HG03469 (cell line): ENCODE results near the gene TTC28.
"Not testable (repeated sequence)": the region's sequence is repeated elsewhere in the genome, so short reads cannot be mapped to it uniquely, and the experiment has no call there.

Source experiments
- ATAC-seq: cut with Tn5 transposase; IDR thresholded peaks from one replicate; pipeline ENCODE4 v1.9.1; 2021; ENCODE audit warnings: mild to moderate bottlenecking, moderate library complexity, moderate number of reproducible peaks; ENCODE audit not compliant: unreplicated experiment

TTC28 gene

DNA sequence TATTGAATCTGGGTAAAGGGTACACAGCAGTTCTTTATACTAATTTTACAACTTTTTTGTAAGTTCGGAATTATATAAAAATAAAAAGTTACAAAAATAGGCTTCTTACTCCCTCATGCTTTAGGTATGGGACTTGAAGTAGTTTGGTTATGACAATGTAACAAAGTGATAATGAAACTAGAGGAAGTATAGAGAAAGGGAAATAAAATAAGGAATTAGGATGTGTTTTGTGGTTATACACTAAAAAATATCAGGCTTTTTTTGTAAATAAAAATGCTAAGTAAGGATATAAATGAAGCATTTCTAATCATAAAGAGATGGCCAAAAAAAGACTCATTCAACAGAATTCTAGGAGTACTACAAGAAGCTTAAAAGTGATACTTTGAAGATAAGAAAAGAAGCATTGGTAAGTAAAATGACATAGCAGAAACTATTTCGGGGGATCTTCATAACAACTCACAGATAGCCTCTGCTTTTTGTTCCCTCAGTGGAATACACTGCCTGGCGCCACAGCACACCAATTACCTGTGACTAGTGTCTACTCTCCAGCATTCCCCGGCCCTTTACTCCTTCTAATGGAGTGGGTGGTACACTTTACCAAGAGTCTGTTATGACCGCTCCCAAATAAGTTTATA, 437.9 kb downstream of the TTC28 start:
- no peak for ATAC-seq

DNA sequence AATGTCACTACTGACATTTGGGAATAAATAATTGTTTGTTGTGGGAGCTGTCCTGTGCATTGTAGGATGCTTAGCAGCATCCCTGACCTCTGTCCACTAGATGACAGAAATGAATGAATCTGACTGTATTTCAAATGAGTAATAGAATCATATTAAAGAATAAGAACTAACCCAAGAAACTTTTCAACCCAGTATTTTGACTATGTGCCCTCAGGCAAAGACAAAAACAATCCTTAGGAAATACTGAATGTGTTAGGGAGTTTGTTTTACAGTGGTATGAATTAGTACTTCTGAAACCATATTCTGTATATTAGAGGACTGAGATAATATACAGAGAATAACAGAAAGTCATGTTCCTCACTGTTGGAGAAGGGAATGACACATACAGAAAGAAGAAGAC, 439.7 kb downstream of the TTC28 start:
- no peak for ATAC-seq

DNA sequence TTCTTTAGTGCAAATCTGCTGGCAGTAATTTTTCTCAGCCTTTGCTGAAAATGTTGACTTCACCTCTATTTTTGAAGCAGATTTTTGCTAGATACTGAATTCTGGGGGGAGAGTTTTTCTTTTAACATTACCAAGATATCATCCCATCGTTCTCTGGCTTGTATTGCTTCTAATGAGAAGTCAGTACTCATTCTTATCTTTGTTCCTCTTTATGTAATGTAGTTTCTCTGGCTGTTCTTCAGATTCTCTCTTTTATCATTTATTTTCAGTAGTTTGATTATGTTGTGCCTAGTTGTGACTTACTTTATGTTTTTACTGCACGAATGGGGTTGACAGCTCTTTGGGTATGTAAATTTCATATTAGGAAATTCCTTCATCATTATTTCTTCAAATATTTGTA, 441.9 kb downstream of the TTC28 start:
- ATAC-seq, result no peak

DNA sequence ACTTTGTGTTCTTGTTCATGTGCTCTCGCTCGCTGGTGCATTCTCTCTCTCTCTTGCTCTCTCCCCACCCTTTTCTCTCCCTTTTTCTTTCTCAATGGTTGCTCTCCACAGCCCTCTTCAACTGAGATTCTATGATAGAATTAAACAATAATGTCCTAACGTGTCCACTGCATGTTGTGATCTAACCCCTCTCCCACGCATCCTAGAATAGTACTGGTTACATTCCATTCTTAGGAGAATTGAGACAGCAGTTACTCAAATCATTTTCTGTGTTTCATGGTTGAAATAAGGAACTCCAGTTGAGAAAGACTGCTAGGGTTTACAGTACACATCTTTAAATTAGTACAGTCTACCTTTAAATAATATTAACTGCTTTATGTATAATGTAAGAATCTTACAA, 442.5 kb downstream of the TTC28 start:
- no peak for ATAC-seq

DNA sequence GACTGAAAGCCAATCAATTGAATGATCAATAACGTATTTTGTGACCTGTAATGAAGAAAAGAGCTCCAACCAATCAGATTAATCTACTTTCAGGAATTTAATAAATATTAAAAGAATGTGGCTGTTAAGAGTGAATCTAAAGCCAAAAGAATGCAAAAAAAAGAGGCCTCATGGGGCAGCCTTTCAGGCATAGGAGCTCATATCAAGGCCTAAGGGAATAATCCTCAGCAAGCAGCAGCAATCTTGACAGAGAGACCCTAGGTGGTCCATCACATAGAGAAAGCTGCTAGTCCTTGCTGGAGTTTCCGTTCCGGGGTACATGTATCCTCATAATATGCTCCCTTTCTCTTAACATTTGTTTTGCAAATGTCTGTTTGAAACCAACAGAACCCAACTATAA, 447.4 kb downstream of the TTC28 start:
- no peak for ATAC-seq

DNA sequence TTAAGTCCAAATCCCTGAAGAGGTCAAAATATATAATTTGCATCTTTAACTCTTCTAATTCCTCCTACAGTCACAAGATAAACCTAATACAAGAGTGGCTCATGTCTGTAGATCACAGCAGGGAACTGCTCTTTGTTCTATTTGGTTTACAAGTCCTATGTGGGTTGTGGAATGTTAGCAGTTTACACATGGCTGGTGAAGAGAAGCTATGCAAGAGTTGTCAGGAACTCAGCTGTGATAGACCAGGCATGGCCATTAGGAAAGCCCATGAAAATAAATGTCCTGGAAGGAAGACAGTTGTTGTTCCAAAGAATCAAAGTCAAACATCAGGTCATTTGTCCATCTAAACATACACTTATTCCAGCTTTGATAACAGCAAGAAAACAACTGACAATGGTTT, 448.2 kb downstream of the TTC28 start:
- ATAC-seq, result no peak

DNA sequence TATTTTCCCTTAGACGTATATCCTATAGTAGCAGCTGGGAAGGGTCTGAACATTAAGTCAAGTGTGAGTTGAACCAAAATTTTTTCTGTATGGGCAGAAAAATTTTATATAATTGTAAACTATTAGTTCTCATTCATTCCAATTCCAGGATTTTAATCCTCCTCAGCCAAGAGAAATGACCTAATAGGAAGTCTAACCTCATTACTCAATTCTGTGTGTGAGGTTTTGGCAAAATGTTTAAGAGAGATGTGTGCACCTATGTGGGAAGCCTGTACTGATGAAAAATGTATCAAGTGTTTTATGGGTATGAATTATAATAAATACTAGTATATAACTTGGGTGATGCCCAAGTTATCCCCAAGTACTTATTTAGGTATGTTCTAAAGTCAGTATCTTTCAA, 449.0 kb downstream of the TTC28 start:
- ATAC-seq, result no peak

DNA sequence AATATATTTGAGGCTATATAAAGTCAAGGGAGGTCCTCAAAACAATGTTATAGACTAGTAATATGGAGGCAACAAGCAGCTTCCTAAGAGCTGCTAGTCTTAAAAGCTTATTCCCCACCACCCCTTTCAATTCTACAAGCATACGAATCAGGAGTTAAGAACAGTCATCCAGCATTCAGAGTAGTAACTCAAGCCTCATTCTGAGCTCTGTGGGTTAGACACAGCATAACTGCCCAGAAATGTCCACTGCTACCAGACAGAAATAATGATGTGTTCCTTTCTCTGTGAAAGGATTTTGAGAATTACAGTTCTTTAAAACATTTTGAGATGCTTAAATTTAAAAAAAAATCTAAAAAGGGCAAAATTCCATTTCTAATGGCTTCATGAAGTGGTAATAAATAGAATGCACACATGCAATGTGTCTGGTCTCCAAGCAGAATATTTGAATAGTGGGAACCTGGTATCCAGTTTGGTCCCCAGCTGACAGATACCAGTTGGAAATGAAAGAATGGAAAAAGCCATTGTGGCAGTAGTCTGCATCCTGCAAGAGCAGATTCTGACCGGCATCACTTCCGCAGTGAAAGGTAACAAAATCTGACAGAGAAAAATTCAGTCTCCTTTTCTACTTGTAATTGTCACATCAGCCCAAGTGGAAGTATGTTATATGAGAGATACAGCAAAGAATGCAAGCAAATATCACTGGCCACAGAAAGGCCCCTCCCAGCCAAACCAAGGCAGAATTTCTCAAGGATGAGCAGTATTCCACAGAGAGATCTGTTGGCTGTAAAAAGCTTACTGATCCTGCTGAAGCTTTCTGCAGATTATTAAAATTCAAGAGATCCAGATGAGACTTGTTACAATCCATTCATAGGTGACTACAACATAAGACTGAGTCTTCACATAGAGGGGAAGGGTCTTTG, 449.8 kb downstream of the TTC28 start:
- ATAC-seq, result no peak

DNA sequence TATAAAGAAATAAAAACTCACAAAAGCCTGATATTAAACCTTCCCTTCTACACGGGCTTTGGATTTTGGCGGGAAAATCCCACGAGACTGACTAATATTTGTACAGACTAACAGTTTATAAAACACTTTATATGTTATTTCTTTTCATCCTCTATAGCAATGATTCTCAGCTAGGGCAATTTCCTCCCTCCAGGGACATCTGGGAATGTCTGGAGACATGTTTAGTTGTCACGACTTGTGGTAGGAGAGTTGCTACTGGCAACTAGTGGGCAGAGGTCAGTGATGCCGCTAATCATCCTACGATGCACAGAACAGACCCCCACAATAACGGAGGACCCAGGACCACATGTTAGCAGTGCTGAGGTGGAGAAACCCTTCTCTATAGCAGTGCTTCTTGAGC, 455.8 kb downstream of the TTC28 start:
- no peak for ATAC-seq

DNA sequence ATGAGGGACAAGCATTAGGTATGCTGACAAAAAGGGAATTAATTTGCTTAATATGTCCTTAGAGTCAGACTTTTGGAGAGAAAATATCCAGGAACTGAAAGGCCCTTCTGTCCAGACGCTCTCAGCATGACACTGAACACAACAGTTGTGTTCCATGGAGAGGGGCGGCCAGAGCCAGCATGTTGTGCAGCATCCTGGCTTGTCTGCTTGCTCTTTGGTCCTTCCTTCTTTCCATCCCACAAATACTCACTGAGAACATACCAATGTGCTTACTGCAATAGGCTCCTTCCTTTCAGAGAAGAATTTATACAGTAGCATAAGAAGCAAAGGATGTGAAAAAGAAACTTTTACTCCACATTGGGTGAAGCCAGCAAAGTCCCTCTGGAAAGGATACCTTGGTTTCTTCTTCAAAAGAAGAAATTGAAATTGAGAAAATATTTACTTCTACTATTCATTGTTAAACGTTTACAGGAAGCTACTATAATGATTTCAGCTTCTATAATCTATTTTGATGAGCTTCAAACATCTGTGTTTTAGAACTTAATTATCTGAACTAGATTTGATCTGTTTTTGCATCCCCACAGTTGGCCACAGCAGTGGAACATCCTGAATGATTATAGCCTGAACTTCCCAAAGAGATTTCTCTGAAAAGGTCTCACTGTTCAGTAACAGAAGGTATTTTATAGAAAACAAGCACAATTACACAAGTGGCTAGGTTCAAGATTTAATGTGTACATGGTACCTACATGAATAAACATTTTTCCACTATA, 456.5 kb downstream of the TTC28 start:
- no peak for ATAC-seq

DNA sequence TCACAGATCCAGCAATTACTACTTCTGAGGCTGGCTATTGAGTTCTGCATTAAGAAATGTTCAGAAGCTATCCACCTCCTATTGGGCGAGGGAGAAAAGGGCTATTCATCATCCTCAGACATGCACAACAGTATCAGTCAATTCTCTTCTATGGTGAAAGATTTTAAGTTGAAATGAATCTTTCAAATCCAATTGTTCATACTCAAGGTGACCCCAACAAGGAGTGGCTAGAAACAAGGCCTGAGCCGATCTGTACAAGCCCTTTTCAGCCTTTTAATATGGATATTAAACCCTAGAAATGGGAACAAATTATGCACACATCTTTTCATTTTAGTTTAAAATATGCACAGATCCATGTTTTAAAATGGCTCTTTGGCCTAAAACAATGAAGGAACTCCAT, 457.1 kb downstream of the TTC28 start:
- no peak for ATAC-seq

DNA sequence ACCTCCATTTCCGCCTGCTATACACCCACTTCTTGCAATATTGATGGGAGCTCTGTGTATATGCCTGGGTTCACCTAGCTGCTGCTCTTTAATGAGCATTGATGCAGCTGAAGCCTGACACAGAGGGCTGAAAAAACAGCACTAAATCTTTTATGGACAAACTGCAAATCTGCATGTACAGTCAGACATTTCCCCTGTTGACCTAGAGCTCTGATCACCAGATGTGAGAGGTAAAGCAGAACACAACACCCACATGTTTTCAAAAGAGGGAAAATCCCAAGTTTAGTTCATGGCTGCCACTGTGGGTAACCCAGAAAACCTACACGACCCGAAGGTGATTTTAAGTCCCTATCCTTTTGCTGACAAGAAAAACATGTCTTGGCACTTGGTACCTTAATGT, 457.6 kb downstream of the TTC28 start:
- no peak for ATAC-seq

DNA sequence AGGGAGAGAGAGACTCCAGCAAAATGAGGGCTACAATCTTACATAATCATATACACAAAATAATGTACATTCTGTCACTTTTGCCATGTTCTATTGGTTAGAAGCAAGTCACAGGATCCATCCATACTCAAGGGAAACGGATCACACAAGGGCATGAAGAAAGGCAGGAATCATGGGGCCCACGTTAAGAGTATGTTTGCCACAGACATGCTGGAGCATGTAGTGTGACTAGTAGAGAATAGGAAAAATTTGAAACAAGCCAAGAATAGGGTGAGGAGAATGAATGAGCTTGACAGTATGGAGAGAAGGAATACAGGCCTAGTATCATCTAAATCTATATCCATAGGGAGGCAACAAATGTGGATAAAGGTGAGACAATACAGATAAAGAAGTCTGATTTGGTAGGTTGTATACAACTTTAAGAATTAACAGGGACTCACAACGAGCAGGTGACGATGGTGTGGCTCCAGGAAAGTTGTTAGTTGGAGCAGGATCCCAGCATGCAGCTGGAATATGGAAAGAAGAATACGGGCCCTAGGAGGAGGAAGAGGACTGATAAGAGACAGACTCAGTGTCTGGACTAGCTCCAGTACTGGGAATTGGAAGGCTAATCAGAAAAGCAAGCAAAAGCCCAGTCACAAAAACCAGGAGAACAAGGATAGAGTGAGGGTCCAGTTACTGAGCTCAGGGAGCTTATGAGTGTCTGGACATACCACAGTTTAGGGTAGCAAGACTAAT, 458.8 kb downstream of the TTC28 start:
- no peak for ATAC-seq

DNA sequence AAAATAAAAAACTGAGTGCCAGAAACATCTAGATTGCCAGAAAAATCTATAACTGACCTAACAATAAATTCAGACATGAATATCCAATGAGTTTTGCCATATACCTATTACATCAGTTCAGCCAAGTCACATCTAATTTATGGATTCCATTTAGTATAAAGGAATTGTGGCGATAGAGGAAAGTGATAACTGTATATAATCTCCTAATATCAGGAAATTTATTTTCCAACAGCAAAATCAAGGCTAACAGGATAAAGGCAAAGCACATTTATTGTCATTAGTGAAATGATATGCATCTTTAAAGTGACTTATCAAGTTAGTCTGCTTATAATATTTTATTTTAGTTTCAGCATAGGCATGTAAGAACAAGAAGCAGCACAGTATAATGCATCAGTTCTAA, 462.4 kb downstream of the TTC28 start:
- ATAC-seq, result no peak

DNA sequence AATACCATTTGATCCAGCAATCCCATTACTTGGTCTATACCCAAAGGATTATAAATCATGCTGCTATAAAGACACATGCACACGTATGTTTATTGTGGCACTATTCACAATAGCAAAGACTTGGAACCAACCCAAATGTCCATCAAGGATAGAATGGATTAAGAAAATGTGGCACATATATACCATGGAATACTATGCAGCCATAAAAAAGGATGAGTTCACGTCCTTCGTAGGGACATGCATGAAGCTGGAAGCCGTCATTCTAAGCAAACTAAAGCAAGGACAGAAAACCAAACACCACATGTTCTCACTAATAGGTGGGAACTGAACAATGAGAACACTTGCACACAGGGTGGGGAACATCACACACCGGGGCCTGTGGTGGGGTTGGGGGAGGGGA, 464.9 kb downstream of the TTC28 start:
- ATAC-seq, result not testable (repeated sequence)

DNA sequence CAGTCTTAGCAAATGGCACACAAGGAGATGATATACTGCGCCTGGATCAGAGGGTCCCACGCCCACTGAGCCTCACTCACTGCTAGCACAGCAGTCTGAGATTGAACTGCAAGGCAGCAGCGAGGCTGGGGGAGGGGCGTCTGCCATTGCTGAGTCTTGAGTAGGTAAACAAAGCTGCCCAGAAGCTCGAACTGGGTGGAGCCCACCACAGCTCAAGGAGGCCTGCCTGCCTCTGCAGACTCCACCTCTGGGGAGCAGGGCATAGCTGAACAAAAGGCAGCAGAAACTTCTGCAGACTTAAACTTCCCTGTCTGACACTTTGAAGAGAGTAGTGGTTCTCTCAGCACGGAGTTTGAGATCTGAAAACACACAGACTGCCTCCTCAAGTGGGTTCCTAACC, 470.2 kb downstream of the TTC28 start:
- ATAC-seq, result not testable (repeated sequence)

DNA sequence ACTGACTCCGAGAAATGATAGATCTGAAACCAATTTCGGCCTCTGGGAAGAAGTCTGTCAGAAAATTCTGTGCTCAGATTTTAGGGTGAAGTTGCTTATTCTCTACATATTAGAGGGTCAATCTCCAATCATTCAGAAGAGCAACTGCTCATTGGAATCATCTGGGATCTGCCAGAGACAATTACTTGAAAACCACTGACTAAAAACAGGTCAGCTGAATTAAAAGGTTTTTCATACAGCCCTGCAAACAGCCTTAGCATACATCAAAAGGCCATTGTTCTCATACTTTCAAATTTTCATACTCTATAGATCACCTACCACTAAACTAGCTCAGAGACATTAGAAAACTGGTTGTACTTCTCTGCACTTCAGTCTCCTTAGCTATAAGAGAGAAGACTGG, 470.9 kb downstream of the TTC28 start:
- ATAC-seq, result no peak

DNA sequence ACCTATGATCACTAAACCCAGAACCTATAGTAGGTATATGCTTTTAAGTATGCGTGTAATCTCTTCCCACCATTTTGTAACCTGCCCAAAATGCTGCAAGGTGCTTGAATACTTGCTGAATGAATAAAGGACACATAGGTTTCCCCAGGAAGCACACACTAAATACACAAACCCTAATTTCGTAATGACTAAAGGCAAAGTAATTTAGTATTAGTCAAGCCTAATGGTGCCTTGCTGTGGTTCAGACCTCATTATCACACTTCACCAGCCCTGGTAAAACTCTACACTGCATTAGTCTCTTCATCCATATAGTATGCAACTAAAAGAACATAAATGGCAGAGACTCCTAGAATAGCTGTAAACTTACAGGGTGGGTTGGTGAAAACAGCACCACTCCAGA, 471.6 kb downstream of the TTC28 start:
- ATAC-seq, result no peak

DNA sequence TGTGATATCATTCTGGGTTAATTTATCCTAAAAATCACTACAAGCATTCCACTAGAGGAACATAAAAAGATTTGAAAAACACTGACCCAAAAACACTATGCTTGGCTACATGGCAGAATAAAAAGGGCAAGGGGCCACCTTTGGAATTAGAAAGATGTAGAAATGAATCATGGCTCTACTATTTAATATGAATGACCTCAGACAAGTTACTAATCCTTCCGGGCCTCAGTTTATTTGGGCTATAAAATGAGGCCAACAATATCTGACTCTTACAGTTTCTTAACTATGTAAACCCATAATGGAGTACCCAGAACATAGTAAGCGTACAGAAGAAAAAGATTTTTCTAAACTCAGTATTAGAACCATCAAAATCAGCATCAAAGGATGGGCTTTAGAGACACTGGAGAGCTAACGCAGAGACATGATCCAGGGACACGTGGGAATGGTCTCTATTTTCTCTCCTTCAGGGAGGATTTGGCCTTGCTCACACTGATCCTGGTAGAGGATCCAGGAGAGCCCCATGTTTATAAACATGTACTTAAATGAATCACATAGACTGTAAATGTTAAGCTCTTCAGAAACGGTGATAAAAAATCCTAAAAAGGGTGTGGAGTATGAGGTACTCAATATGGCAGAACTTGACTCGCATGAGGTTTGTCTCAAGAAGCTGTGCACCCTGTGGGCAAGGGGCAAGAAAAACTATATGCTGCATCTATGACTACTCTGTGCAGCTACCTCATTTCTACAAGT, 472.2 kb downstream of the TTC28 start:
- no peak for ATAC-seq

DNA sequence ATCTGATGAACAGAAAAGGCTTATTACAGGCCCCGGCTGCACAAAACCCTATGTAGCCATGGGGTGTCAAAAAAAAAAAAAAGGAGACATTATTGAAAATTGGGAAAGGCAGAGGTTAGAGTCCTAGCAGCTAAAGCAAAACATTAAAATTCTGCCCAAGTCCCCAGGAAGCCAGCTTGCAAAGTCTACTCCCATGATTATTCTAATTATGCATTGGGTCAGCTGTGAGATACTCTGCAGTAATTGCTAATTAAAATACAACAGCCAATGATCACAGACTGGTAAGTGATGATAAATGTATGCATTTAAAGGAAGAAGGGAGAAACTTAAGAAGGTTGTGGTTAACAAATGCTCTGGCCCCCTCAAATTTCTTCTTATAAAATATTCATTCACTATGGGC, 473.7 kb downstream of the TTC28 start:
- no peak for ATAC-seq
